H1 (cell line): ENCODE results near the gene UGT1A10. TPM values are rescaled to one million over a fixed set of nuclear protein-coding genes. Genes with fewer than 3 reads are reported as not detected.

ENCODE experiments used
- CTCF ChIA-PET: fragments of 300-600 bp; sonication (Branson Sonifier 250); formaldehyde crosslinking; loops from one replicate; lab custom pipeline; 2021; ENCODE audit not compliant: partially characterized antibody; lab: Charles Lee
- POLR2A ChIA-PET: fragments of 300-600 bp; sonication (Branson Sonifier 250); formaldehyde crosslinking; loops from one replicate; lab custom pipeline; 2021; ENCODE audit warnings: inconsistent platforms; ENCODE audit not compliant: partially characterized antibody; lab: Charles Lee
- DNase-seq, 2 experiments: peaks; one replicate each; pipeline versions ENCODE4 v3.0.0 to v3.0.0-alpha.2; 2010 to 2022; ENCODE audit warnings: low spot score in 2 of 2, low read depth in 1 of 2, mixed read lengths in 1 of 2
- FAIRE-seq: peaks from 2 replicates; lab custom pipeline; 2011; peaks lifted over from hg19 to GRCh38; lab: Jason Lieb, UNC
- H2AFZ ChIP-seq: 2 replicates; pipeline ENCODE4 v1.8.1; 2012; ENCODE audit warnings: low read length, inconsistent platforms
- H2AK5ac ChIP-seq: 2 replicates; pipeline ENCODE4 v1.6.1; 2013; ENCODE audit warnings: low read depth, low read length
- H2BK120ac ChIP-seq: replicated peaks from 2 replicates; pipeline ENCODE3; 2013; ENCODE audit warnings: low read depth, low read length, inconsistent platforms
- H2BK12ac ChIP-seq: 2 replicates; pipeline ENCODE4 v1.6.1; 2013; ENCODE audit warnings: low read depth, low read length
- H2BK15ac ChIP-seq: 2 replicates; pipeline ENCODE4 v1.6.1; 2013; ENCODE audit warnings: low read length
- H2BK20ac ChIP-seq: 2 replicates; pipeline ENCODE4 v1.6.1; 2013; ENCODE audit warnings: low read length
- H2BK5ac ChIP-seq: 2 replicates; pipeline ENCODE4 v1.6.1; 2013; ENCODE audit warnings: low read depth, low read length
- H3K14ac ChIP-seq: 2 replicates; pipeline ENCODE4 v1.6.1; 2013; ENCODE audit warnings: inconsistent platforms; ENCODE audit not compliant: insufficient read length
- H3K18ac ChIP-seq: 2 replicates; pipeline ENCODE4 v1.6.1; 2013; ENCODE audit warnings: low read length; ENCODE audit errors: extremely low read depth
- H3K23ac ChIP-seq: 2 replicates; pipeline ENCODE4 v1.6.1; 2013; ENCODE audit warnings: inconsistent platforms; ENCODE audit not compliant: insufficient read length
- H3K23me2 ChIP-seq: 2 replicates; pipeline ENCODE4 v1.6.1; 2013; ENCODE audit warnings: low read depth, low read length
- H3K27ac ChIP-seq: 2 replicates; pipeline ENCODE4 v1.6.1; 2011; ENCODE audit warnings: low read depth, low read length, inconsistent platforms
- H3K27me3 ChIP-seq, 4 experiments: replicated peaks in 1 of 4; 1 replicate in 1 of 4; 2 replicates in 3 of 4; pipeline versions ENCODE4 v1.6.1 to v1.8.1; 2011 to 2013; ENCODE audit warnings: low read length in 3 of 4, mild to moderate bottlenecking in 3 of 4, inconsistent platforms in 2 of 4, mixed read lengths in 2 of 4, moderate library complexity in 1 of 4; ENCODE audit not compliant: control insufficient read depth in 3 of 4, insufficient read depth in 3 of 4; ENCODE audit errors: extremely low read depth in 1 of 4
- H3K36me3 ChIP-seq, 4 experiments: 2 replicates each; pipeline versions ENCODE4 v1.6.1 to v1.8.1; 2011 to 2013; ENCODE audit warnings: mild to moderate bottlenecking in 4 of 4, low read length in 3 of 4, moderate library complexity in 2 of 4, control low read depth in 1 of 4, inconsistent platforms in 1 of 4; ENCODE audit not compliant: insufficient read depth in 4 of 4, control insufficient read depth in 2 of 4
- H3K4ac ChIP-seq: replicated peaks from 2 replicates; pipeline ENCODE3; 2013; ENCODE audit warnings: low read length, low read depth, mixed read lengths, inconsistent platforms; ENCODE audit not compliant: insufficient read length
- H3K4me1 ChIP-seq, 4 experiments: replicated peaks in 1 of 4; 1 replicate in 1 of 4; 2 replicates in 3 of 4; pipeline versions ENCODE4 v1.6.1 to v1.8.1; 2011 to 2013; ENCODE audit warnings: low read length in 3 of 4, inconsistent platforms in 2 of 4, mixed read lengths in 1 of 4; ENCODE audit not compliant: insufficient read depth in 4 of 4, control insufficient read depth in 3 of 4
- H3K4me2 ChIP-seq, 2 experiments: 2 replicates each; pipeline versions ENCODE4 v1.6.1 to v1.8.1; 2011 to 2013; ENCODE audit warnings: low read depth in 2 of 2, low read length in 2 of 2, control low read depth in 1 of 2, inconsistent platforms in 1 of 2, mild to moderate bottlenecking in 1 of 2; ENCODE audit not compliant: insufficient read depth in 1 of 2
- H3K4me3 ChIP-seq, 4 experiments: fragments of 200-600, 300-600 bp in 1 of 4; sonication (generic), shearing (Covaris generic), sonication (Bioruptor Twin) in 1 of 4; 2 replicates each; pipeline versions ENCODE4 v1.5.1 to v1.8.1; 2011 to 2016; ENCODE audit warnings: low read length in 4 of 4, low read depth in 3 of 4, control low read depth in 2 of 4, inconsistent platforms in 2 of 4, mild to moderate bottlenecking in 2 of 4, mixed read lengths in 1 of 4, moderate library complexity in 1 of 4; ENCODE audit not compliant: insufficient read depth in 2 of 4; ENCODE audit errors: extremely low read depth in 1 of 4
- H3K56ac ChIP-seq: replicated peaks from 2 replicates; pipeline ENCODE3; 2013; ENCODE audit warnings: low read depth, mild to moderate bottlenecking, mixed read lengths, low read length, inconsistent platforms; ENCODE audit not compliant: insufficient read length
- H3K79me1 ChIP-seq: 2 replicates; pipeline ENCODE4 v1.6.1; 2013; ENCODE audit warnings: low read depth, low read length, control low read depth
- H3K79me2 ChIP-seq, 2 experiments: 2 replicates each; pipeline versions ENCODE4 v1.6.1 to v1.8.1; 2012 to 2013; ENCODE audit warnings: low read length in 2 of 2, mild to moderate bottlenecking in 2 of 2, inconsistent platforms in 1 of 2; ENCODE audit not compliant: insufficient read depth in 2 of 2, control insufficient read depth in 1 of 2
- H3K9ac ChIP-seq, 4 experiments: replicated peaks in 1 of 4; 1 replicate in 1 of 4; 2 replicates in 3 of 4; pipeline versions ENCODE4 v1.6.1 to v1.8.1; 2011 to 2013; ENCODE audit warnings: low read depth in 3 of 4, low read length in 3 of 4, control low read depth in 2 of 4, mild to moderate bottlenecking in 2 of 4, moderate library complexity in 2 of 4, inconsistent platforms in 1 of 4; ENCODE audit errors: extremely low read depth in 1 of 4
- H3K9me3 ChIP-seq, 2 experiments: 2 replicates each; pipeline versions ENCODE4 v1.6.1 to v1.8.1; 2012 to 2013; ENCODE audit warnings: mild to moderate bottlenecking in 2 of 2, moderate library complexity in 2 of 2, control low read depth in 1 of 2, inconsistent platforms in 1 of 2, low read depth in 1 of 2, low read length in 1 of 2, mixed read lengths in 1 of 2; ENCODE audit not compliant: insufficient read depth in 2 of 2
- H4K20me1 ChIP-seq, 2 experiments: replicated peaks in 1 of 2; 2 replicates each; pipeline versions ENCODE3 to v1.8.1; 2011 to 2013; ENCODE audit warnings: inconsistent platforms in 2 of 2, low read length in 2 of 2, mild to moderate bottlenecking in 1 of 2; ENCODE audit not compliant: insufficient read depth in 2 of 2, control insufficient read depth in 1 of 2
- H4K5ac ChIP-seq: 2 replicates; pipeline ENCODE4 v1.6.1; 2013; ENCODE audit warnings: low read length, low read depth, mixed read lengths, inconsistent platforms; ENCODE audit not compliant: insufficient read length
- H4K8ac ChIP-seq: 2 replicates; pipeline ENCODE4 v1.8.0; 2013; ENCODE audit warnings: mild to moderate bottlenecking, moderate library complexity, low read length, inconsistent platforms; ENCODE audit not compliant: insufficient read depth; ENCODE audit errors: extremely low read depth
- H4K91ac ChIP-seq: replicated peaks from 2 replicates; pipeline ENCODE3; 2013; ENCODE audit warnings: low read length, mixed read lengths, inconsistent platforms; ENCODE audit not compliant: insufficient read length
- SUZ12 ChIP-seq: fragments of 200-600 bp; sonication (generic); IDR thresholded peaks from 2 replicates; pipeline ENCODE4 v1.6.1; 2012; ENCODE audit warnings: mild to moderate bottlenecking, inconsistent platforms, low read length, moderate library complexity, mixed read lengths
- TCF12 ChIP-seq: IDR thresholded peaks from 2 replicates; pipeline ENCODE4 v1.6.1; 2011; ENCODE audit warnings: low read depth, mild to moderate bottlenecking, low read length
- WGBS, 2 experiments: shearing (Covaris generic) in 1 of 2; methylation state at CpG; one replicate each; pipeline versions ENCODE4 v1.1.6 to v1.1.7; 2013 to 2015; ENCODE audit warnings: low lambda C conversion rate in 2 of 2, mixed read lengths in 2 of 2, inconsistent platforms in 1 of 2, low coverage in 1 of 2, missing lambda C conversion rate in 1 of 2; ENCODE audit not compliant: insufficient replicate concordance in 2 of 2, insufficient coverage in 1 of 2, insufficient read length in 1 of 2; ENCODE audit errors: extremely low coverage in 1 of 2, missing lambda C conversion rate in 1 of 2; 5-methylcytosine and 5-hydroxymethylcytosine counted together
- polyA plus RNA-seq, 7 experiments: library from polyadenylated mRNA; depleted of rRNA in 3 of 7; stranded (reverse) in 5 of 7; unstranded in 2 of 7; fragments of >200 nt in 5 of 7; fragments of 200-250 nt in 2 of 7; gene quantifications; 1 replicate in 5 of 7; 2 replicates in 1 of 7; 4 replicates in 1 of 7; pipeline versions ENCODE4 v1.2.1 to v1.2.3, GENCODE V29; 2011 to 2013; ENCODE audit warnings: missing spikeins in 2 of 7, mixed read lengths in 2 of 7
- total RNA-seq: library from RNA; stranded (reverse); fragmentation: NEBNext Ultra II Directional; extraction: Animal tissue kit (Norgen Biotek cat#: 25700); gene quantifications from 2 replicates; pipeline ENCODE4 v1.2.1, GENCODE V29; 2021

Gene UGT1A10
- total and polyA plus RNA-seq, 2 of the 8 experiments (the other 6 are each of a cell fraction or from before 2014, with no cell fraction given), result not detected

DNA sequence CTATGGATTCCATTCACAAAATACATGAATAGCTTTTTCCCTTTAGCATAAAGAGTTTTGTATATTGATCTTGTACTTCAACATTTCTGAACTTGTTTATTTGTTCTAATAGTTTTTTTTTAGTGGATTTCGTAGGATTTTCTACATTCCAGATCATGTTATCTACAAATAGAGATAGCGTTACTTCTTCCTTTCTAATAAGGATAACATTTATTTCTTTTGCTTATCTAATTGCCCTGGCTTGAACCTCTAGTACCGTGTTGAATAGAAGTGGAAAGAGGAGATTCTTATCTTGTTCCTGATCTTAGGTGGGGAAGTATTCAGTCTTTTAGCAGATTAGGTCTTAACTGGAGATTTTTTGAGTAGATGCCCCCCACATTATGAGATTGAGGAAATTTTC is 66.0 kb downstream of the UGT1A10 start:
- Histone ChIP-seq H2AFZ (no peak overlapping the region), H3K4ac (no peak overlapping the region), H3K23me2 (no peaks in the 10 kb centered on the region), H3K4me3 (no peak overlapping the region), H3K56ac (no peak overlapping the region), H2BK12ac (no peak overlapping the region), H4K8ac (no peak overlapping the region), H3K14ac (no peak overlapping the region), H2BK15ac (no peak overlapping the region), H3K9me3 (no peaks in the 10 kb centered on the region), H2AK5ac (no peak overlapping the region), H2BK120ac (no peak overlapping the region), H3K36me3 (no peaks in the 10 kb centered on the region), H3K79me2 (no peaks in the 10 kb centered on the region), H3K4me1 (peaks cover 0 to 4% (median 0%) of the 10 kb centered on the region in 4 experiments; a peak in 1 of 7 replicates), H4K5ac (no peak overlapping the region), H4K91ac (no peak overlapping the region), H3K79me1 (no peaks in the 10 kb centered on the region), H3K27me3 (no peaks in the 10 kb centered on the region), H3K27ac (no peak overlapping the region), H4K20me1 (no peaks in the 10 kb centered on the region), H2BK20ac (no peak overlapping the region), H3K18ac (no peak overlapping the region), H3K4me2 (no peak overlapping the region), H3K23ac (no peak overlapping the region), H3K9ac (no peak overlapping the region), H2BK5ac (no peak overlapping the region)
- TF ChIP-seq SUZ12 (no peak), TCF12 (no peak)
- WGBS, 2 experiments, result 88% methylated on average over 3 of the region's 3 CpGs; no CpG with 5 or more reads in 1 of the 2 experiments
- FAIRE-seq, result no peak
- CTCF ChIA-PET, result no interaction called here
- DNase-seq, result no peak
- POLR2A ChIA-PET, result no interaction called here
